Stimulated activated CD4-positive, alpha-beta T cell treated with anti-CD3 and anti-CD28 coated beads, Interleukin-1b, Interleukin-23, amount 100 ng/mL, for 24 hours (primary cell): Measurements from ENCODE around the gene ELMO1.
"Not testable (repeated sequence)": the region's sequence is repeated elsewhere in the genome, so short reads cannot be mapped to it uniquely, and the experiment has no call there.

Source experiments
- DNase-seq, 4 experiments: peaks; one replicate each; pipeline ENCODE4 v3.0.0-alpha.2; 2020; ENCODE audit warnings: low read depth in 4 of 4, low spot score in 1 of 4

ELMO1 gene

DNA sequence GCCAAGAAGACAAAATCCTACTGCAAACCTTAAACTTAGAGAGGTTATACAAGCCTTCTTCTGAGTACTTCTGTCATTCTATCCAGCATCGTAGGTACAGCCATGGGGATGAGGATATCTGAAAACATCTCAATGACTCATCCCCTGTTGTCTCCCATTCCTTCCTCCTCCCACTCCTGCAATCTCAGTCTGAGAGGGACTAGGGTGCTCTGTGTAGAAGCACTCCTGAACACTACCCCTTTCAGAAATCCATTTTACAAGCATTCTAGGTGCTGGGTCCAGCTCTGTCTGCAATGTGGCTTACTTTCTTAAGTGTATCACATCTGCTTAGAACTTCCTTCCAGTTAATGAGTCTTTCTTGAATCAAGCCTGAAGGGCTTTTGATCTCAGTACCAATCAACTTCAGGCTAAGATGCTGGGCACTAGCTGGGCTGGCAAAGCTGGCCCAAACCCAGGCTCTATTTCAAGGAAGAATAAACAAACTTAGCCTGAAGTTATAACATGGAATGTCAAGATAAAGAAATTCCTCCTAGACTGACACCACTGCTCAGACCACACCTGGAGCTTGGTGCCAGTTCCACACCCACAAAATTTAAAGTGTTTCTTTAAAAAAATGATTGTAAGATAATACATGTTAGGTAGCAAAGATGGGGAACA is 454.1 kb downstream of the ELMO1 start:
- no peak for DNase-seq

DNA sequence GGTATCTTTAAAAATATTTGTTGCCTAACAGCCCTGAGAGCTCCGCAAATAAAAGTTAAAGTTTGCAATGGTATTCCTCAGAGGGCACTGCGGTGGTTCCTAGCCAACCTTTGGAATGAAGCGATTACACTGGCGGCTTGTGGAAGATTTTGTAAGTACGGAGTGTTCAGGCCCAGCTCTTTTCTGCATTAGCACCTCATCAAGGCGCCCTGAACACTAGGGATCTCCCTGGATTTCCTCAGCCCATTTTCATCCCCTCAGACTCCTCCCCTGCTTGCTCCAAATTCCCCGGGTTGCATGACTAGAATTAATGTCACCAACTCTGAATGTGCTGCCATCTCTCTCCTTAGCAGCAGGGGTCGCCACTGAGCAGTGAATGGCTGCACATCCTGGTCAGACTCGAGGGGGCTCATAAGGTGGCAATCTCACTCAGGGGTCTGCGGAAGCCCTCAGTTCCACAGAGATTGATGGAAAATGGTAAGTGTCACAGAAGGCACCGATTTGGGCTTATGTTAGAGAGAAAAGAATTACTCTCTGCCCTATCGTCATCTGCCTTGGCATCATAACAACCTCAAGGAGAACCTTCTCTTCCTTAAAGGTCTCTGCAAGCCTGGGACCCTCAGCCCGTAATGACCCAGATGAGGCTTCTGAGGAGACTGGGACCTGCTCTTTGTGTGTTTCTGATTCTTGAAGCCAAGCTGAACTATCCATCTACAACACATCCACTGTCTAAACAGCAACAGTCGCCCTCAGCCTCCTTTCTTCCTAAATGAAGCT is 461.5 kb downstream of the ELMO1 start:
- peak; percentile 37 to 51 (median 42) for DNase-seq

DNA sequence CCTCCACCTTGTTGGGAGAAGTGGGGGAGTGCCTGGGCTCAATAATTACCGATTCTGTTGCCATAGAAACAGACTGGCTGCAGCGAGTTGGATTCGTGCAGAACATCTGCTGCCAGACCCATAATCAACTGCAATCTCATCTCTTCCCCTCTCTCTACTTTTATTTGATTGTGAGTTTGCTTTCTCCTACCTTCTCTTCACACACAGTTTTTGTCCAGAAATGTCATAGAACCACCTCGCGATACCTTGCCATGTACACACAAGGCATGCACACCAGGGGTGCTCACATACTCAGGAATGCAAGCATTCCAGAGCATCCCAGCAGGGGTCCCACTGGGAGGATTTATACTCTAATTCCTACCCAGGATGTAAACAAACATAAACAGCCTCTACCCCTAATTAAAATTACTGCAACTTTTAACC is 462.1 kb downstream of the ELMO1 start:
- DNase-seq: no peak

DNA sequence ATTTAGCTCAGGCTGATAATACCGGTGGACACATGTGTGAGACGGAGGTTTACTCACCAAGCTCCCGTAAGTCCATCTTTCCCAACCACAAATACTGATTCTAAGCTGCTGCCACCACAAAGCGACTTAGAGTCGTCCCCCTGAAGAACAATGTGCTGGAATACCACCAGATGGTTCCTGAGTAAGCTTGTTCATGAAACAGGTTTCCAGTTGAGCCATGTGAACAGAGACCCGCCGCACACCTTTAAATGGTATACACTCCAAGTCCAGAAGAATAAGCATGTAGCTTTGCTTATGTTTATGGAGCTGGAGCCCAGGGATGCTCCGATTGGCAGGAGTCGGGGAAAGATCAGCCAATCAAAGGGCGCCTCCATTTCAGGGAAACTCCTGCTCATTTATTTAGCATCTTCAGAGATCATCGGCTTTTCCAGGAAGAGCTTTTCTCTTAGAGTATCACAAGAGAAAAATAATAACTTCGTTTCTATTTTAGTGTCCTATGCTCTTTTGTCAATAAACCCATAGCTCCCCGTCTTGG is 462.7 kb downstream of the ELMO1 start:
- no peak for DNase-seq

DNA sequence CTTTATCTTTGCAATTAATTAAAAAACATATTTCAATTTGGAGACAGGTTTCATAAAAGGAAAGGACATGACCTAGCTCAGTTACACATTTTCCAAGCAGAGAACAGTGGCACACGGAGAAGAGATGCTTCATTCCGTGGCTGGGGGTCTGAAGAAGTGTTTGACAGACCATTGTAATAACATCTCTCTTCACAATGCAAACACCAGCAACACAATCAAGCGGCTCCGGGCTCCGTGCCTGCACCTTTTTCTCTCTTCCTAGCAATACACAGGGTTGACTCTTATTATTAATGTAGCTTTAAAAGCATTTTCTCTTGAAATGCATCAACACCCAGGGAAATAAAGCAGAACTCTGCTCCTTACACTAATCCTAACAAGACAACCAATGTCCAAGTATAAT is 463.3 kb downstream of the ELMO1 start:
- DNase-seq: no peak

DNA sequence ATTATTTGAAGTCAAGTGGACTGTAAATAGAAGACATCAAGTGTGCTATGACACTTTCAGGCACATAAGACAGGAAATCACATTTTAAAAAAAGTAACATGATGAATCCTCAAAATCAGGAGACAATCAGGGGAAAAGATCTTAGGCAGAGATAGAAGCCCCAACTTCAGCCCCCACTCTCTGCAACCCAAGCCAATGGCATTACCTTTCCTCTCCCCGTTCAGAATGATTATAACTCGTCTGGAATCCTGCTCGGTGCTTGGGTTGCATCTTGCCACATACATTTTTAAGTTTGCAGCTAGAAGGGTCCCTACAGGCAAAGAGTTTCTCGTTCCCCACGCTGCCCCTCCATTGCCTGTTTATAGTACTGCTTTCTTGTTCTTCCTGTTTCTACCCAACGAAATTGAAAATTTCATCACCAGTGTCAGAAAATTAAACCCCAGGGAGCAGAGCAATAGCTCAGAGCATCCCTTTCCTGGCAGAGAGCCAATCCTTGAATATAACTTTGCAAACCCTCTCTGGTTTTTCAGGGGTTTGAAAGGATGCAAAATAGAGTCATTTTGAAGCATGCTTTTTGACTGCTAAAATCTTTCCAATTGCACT is 463.9 kb downstream of the ELMO1 start:
- no peak for DNase-seq

DNA sequence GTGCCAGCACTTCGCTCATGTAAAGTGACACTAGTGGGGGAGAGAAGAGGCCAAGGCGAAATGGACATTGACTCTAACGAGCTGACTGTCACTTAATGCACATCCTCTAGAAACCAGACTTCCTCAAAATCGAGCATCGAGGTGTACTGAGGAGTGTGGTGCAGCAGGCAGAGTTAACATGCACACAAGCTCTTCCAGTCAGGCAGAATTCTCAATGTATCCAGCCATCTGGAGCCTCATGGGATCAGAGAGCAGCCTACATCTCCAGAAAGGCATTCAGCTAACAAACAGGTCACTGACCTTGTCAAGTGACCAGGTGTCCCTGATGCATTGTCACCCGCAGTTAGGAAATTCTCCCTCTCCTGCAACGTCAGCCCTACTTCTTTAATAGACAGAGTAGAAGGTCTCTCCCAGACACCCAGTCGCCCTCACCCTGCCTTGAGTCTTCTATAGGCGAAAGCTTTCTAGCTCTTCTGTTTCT is 464.6 kb downstream of the ELMO1 start:
- DNase-seq: no peak

DNA sequence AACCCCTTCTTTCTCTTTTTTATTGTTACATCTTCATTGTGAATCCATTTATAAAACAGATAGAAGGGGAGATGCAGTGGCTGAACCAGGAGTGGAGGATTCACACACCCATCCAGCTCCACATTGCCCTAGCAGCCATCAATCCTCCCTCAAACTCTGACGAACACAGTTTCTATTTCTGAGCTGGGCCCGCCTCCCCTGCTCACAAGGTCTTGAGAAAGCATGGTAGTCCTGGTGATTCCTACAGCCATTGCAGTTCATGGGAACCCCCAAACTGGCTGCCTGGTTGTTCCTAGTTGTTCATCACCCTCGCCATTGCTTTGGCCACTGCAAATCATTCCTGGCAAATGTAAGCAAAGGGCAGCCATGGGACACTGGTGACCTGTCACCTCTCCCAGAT is 465.9 kb downstream of the ELMO1 start:
- DNase-seq: no peak

DNA sequence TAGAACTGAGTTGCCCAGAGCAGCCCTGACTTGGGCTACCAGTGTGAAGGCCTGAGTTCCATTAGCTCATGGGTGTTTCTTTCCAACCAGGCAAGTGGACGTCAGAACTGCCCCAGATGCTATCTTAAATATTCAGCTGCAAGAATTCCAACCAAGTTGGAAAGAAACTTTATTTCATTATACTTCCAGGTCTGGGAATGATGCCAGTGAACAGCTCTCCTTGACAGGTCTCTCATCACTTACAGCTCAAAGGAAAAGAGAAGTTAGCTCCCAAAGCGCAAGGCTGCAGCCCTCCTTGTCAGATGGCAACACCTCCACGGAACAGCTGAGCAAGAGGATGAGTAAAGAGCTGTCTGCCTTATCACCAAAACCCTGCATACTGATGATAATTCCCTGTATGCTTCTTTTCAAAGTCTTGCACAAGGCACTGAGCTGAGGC is 468.8 kb downstream of the ELMO1 start:
- DNase-seq: no peak

DNA sequence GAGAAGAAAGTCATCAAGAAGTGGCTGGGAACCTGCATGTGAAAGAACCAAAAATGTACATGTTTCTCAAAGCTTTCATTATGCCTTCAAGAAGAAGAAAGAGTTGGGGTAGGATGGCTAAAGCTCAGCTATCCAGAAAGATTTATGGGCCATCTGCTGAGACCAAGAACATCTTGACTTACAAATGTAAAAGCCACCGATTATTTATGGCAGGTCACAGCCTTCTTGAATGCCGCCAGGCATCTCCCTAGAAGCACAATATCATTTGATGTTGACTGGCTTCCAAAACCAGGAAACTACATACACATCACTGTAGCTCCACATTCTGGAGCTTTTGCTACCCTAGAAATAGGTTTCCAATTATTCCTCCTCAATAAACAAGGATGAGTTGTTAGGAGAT is 470.2 kb downstream of the ELMO1 start:
- no peak for DNase-seq

DNA sequence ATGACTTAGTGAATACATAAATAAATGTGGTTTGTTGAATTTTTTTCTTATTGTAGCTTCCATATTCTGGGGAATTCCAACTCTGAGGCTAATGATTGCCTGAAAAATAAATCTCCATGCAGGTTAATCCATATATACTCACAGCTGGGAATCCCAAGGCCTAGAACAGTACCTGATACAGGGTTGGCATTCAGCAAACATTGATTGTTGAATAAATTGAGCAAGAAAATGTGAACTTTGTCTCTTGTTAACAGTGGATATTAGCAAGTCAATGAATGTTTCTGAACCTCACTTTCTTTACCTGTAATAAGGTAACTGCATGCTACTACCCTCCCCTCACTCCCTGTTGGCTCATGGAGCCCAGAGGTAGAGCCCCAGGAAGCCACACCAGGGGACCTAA is 470.8 kb downstream of the ELMO1 start:
- DNase-seq: no peak

DNA sequence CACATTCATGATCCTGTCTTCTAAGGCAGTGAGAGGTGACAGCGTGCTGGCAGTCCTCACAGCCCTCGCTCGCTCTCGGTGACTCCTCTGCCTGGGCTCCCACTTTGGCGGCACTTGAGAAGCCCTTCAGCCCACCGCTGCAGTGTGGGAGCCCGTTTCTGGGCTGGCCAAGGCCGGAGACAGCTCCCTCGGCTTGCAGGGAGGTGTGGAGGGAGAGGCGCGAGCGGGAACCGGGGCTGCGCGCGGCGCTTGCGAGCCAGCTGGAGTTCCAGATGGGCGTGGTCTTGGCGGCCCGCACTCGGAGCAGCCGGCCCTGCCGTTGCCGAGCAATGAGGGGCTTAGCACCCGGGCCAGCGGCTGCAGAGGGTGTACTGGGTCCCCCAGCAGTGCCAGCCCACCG is 475.1 kb downstream of the ELMO1 start:
- not testable (repeated sequence) for DNase-seq

DNA sequence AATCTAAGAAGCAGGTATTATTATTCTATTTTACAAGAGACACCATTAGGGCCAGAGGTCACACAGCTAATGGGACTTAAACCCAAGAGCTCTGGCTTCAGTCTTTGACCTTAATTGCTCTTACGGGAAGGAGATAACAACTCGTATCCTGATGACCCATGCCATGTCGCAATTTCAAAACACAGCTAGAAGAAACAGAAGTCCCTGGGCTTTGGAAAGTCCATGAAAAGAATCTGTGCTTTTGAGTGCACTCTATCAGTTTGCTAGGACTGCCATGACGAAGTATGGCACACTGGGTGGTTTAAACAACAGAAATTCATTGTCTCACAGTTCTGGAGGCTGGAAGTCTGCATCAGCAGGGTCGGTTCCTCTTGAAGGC is 476.5 kb downstream of the ELMO1 start:
- no peak for DNase-seq

DNA sequence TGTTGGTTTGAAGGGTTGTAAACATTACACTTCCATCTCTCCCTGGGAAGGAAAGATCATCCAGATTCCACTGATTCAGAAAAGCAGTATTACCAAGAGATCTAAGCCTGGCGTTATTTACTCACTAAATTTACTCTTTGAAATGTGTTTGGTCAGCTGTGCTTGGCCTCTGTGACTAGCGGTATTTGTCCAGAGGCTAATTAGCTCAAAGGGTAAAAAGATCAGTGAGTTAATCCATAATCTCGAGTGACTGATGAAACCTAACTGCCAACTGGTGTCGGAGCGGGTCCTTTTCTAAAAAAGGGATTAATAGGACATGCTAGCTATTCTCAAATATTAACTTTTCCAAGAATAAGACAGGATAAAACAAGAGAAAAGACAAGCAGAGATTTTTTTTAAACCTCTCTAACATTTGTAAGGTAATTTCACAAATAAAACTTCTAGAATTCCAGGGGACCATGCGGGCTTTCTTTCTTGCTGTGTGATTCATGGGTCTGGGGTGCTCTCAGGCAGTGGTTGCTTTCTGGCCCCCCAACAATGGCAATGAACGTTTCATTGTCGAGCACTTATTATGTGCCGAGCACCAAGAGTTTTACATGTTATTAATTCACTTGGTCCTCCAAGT is 477.0 kb downstream of the ELMO1 start:
- DNase-seq: no peak

DNA sequence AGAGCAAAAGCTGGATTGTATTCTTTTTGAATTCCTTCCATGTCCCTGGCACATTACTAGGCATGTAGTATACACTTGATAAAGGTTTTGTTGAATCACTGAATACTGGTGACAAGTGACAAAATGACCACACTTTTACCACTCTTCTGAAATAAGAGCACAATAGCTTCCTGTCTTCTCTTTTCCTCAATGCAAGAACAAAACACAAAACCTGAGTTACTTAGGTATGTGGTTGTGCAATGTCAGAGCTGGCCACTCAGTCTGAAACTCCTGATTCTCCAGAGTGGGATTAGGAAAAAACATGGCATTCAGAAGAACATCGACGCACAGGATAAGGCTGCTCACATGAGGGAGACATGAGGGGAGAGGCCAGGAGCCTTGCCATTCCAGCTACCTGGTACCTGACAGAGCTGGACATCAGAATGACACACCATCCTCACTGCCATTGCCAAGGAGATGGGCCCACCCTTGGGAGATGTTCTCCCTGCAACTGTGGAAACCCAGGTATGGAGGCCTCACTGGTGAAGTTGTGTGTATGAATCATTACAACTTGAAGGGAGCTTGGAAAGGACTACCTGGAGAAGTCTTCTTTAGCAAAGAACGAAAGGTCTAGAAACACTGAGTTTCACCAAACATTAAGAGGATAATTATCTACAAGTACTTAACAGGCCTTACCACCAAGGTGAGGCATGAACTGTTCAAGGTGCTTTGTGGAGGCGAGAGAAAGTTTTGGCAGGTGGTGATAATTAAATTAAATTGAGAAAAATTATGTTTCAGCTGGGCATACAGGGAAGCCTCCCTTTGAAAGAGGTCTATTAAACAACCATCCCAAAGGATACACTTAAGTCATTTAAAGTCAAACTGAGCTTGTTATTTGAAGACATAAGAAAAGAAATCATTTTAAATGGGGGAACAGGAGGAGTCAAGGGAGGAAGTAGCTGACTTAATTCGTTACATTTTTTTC is 477.8 kb downstream of the ELMO1 start:
- no peak for DNase-seq

DNA sequence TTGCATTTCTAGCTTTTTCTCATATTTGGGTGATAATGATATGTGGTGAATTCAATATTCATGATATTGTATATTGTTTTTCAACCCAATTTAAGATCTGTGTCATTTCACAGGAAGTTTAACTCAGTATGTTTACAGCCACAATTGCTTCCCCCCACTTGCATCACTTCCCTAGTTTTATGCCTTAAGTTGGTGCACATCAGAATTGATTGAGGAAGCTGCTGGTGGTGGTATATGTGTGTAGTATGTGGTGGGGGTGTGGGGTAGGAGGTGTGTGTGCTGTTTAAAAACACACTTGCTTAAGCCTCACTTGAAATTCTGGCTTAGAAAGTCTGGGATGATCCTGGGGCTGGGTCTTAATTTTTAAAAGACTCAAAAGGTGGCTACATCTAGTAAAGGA is 479.3 kb downstream of the ELMO1 start:
- no peak for DNase-seq

DNA sequence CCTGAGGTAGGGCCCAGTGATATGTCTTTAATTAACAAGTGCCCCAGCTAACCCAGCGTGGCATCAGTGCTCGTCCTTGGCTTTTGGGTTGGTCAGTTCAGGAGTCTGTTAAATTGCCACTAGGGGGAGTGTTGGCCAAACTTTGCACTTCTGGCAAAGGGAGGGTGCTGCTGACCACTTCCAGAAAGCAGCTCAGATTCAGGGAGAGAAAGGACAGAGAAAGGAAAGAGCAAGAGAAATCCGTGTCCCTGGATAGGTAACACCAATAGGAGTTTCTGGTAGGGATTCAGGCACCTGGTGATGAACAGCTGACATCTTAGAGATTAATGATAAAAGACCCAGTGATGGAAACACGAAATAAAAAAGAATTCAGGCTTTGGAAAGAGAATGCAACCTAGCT is 481.3 kb downstream of the ELMO1 start:
- no peak for DNase-seq

DNA sequence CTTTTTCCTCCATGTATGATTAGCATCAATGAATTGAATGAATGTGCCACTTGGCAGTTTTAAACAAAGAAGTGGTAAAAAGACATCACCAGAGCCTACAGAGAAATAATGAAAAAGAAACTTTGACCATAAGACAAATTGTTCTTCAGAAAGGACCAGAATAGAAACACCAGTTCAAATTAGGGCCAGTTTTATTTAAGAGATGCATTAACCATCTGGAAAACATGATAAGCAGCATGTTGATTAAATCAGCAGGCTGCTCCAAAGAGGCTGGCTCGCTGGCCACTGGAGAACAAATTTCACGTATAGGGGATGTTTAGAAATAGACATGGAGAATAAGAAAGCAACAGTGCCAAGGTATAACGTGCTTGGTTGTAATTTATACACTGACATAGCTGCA is 482.0 kb downstream of the ELMO1 start:
- DNase-seq: no peak

DNA sequence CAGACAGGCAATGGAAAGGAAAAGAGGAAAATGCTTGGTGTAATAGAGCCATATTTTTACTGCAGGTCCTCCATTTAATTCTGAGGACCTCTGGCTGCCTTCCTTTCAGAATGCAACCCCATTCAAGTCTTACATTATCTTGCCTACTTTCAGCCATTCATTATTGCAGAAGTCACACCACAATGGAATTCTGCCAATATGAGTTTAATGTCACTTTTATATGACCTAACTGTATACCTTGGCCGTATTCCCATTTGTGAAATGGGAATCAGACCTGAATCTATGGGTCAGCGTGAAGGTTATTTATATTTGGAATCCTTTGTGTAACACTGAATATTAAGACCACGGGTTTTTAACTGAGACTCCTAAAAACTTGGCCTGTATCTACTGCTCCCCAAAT is 482.6 kb downstream of the ELMO1 start:
- no peak for DNase-seq

DNA sequence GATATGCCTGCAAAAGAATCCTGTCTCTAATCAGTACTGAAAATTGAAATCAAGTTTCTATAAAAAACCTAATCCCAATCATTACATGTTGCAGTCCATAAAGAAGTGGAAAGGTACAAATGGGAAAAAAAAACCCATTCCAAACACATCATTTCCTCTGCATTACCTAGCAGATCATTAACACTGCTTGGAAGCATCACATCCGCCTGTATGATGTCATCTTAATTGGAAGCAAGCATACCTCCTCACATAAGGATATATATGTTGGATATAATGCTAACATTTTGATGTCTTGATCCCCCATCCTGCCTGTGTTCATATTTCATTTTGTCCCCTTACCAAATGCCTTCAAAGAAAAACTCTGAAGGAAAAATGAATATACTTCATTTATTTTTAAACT is 483.0 kb downstream of the ELMO1 start:
- DNase-seq: no peak
